SK-N-DZ (cell line): ENCODE results near the gene NECAB3. TPM values are rescaled to one million over a fixed set of nuclear protein-coding genes. Genes with fewer than 3 reads are reported as not detected.
"Not testable (repeated sequence)": the region's sequence is repeated elsewhere in the genome, so short reads cannot be mapped to it uniquely, and the experiment has no call there.

Experiments used
- DNase-seq: peaks from one replicate; pipeline ENCODE4 v3.0.0-alpha.2; 2015; ENCODE audit warnings: low spot score
- polyA plus RNA-seq, 2 experiments: library from polyadenylated mRNA; depleted of rRNA; stranded (reverse); fragments of >200 nt; gene quantifications; 2 replicates each; pipeline ENCODE4 v1.2.3, GENCODE V29; 2014

The NECAB3 gene
- 83.8 and 101 TPM in 2 replicates for polyA plus RNA-seq (2014; cell fraction: cytosol; rRNA removed)
- 281 and 314 TPM in 2 replicates for polyA plus RNA-seq (2014; cell fraction: nucleus; rRNA removed)

GRCh38 chr20:33674294-33675135 is at the start of gene NECAB3:
Gene NECAB3, minus strand, starts transcription at chr20:33674428. Its CDS starts 76 bp downstream, at chr20:33674352.
- peak; percentile 87 for DNase-seq

- no peak for DNase-seq
These were observed 47.3 kb upstream of the NECAB3 start for GRCh38 chr20:33721391-33722140.

- peak; percentile 100 for DNase-seq
These were observed 45.9 kb upstream of the NECAB3 start, which contains the start of gene PXMP4 for GRCh38 chr20:33719989-33720709. Gene PXMP4, minus strand, starts transcription at chr20:33720310. Its CDS starts 103 bp downstream, at chr20:33720207.

- no peak for DNase-seq
These were observed 45.2 kb upstream of the NECAB3 start for GRCh38 chr20:33719277-33719988.

- no peak for DNase-seq
These were observed 42.3 kb upstream of the NECAB3 start for GRCh38 chr20:33716498-33716897.

- no peak for DNase-seq
These were observed 39.7 kb upstream of the NECAB3 start for GRCh38 chr20:33713865-33714367.

- no peak for DNase-seq
These were observed 37.2 kb upstream of the NECAB3 start for GRCh38 chr20:33711446-33711738.

GRCh38 chr20:33710681-33711445 is 36.6 kb upstream of the NECAB3 start:
- no peak for DNase-seq

GRCh38 chr20:33709905-33710541 is 35.8 kb upstream of the NECAB3 start:
- no peak for DNase-seq

- DNase-seq: no peak
These were observed 35.2 kb upstream of the NECAB3 start for GRCh38 chr20:33709398-33709797.

GRCh38 chr20:33707668-33708067 is 33.4 kb upstream of the NECAB3 start:
- DNase-seq: no peak

GRCh38 chr20:33704197-33704924 is 30.1 kb upstream of the NECAB3 start:
- no peak for DNase-seq

- DNase-seq: no peak
These were observed 29.4 kb upstream of the NECAB3 start for GRCh38 chr20:33703498-33704137.

GRCh38 chr20:33702861-33703260 is 28.6 kb upstream of the NECAB3 start:
- peak; percentile 40 for DNase-seq

GRCh38 chr20:33701629-33702450 is 27.6 kb upstream of the NECAB3 start:
- no peak for DNase-seq

GRCh38 chr20:33700696-33701441 is 26.6 kb upstream of the NECAB3 start:
- DNase-seq: not testable (repeated sequence)

- DNase-seq: not testable (repeated sequence)
These were observed 24.7 kb upstream of the NECAB3 start for GRCh38 chr20:33698966-33699365.
